Vagina (tissue), 2 donors: ENCODE results near the gene MED13L.

ENCODE experiments used
- CTCF ChIP-seq, 3 experiments: fragments of 450-650 bp in 2 of 3; fragments of 200-600 bp in 1 of 3; sonication (generic) in 1 of 3; IDR thresholded peaks; one replicate each; pipeline ENCODE4 v1.5.1; 2017 to 2019; ENCODE audit warnings: antibody characterized with exemption in 3 of 3, mild to moderate bottlenecking in 2 of 3, moderate library complexity in 2 of 3
- POLR2A ChIP-seq, 2 donors: fragments of 450-650 bp; IDR thresholded peaks; one replicate each; pipeline ENCODE4 v1.6.1; 2017; ENCODE audit warnings: antibody characterized with exemption in 2 of 2, mild to moderate bottlenecking in 2 of 2, moderate library complexity in 2 of 2
- POLR2AphosphoS5 ChIP-seq, 2 donors: sonication (generic); formaldehyde crosslinking; IDR thresholded peaks; one replicate each; pipeline ENCODE4 v1.9.0; 2017; ENCODE audit warnings: antibody characterized with exemption in 2 of 2, mild to moderate bottlenecking in 2 of 2, low read depth in 1 of 2; ENCODE audit not compliant: insufficient read depth in 1 of 2

- TF ChIP-seq CTCF (IDR thresholded peaks at IDR 0.05) (no peak), POLR2A (IDR thresholded peaks at IDR 0.05) (no peak), POLR2AphosphoS5 (IDR thresholded peaks at IDR 0.05; ENCODE audit: insufficient read depth in 1 of 2, low read depth in 1 of 2) (no peak)
Observed at GRCh38 chr12:116062698-116063097, 214.8 kb downstream of the MED13L start.
